GM18511 (cell line): ENCODE data around the gene MAGI1.

Experiments used
- ATAC-seq: cut with Tn5 transposase; IDR thresholded peaks from one replicate; pipeline ENCODE4 v1.9.1; 2021; ENCODE audit warnings: mild to moderate bottlenecking, moderate library complexity; ENCODE audit not compliant: unreplicated experiment

MAGI1 gene

DNA sequence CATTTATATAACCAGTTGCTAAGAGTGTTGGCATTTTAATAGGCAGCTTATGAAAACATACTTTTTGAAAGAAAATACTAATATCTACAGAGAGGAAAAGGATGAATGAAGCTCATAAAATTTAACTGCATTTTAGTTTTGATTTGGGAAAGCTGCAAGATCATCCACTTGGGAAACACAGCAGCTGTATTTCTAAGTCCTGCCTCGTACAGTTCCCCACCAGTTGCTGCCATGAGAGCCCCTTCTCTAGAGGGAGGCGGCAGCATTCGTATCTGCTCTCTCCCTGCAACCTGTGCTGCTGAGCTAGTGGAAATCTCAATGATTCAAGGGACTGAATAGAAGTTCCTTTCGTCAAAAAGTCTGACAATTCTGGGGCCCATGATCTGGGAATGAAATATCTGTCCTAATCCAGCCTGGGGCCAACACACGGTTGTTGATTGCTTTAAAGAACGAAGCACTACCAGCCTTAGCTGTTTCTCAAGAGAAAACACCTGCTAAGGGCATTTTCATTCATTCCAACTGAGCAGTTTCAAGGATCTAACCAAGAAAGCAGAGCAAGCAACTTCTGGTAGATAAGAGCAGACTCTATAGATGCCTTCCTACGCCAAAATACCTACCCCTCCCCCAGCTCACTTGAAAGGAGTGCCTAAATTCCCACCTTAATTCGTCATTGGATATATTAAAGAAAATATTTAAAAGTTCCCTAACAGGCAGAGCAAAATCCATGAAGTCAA, 223.7 kb downstream of the MAGI1 start:
- ATAC-seq = no peak

- no peak for ATAC-seq
Observed at GRCh38 chr3:65811892-65812291, 226.8 kb downstream of the MAGI1 start.

DNA sequence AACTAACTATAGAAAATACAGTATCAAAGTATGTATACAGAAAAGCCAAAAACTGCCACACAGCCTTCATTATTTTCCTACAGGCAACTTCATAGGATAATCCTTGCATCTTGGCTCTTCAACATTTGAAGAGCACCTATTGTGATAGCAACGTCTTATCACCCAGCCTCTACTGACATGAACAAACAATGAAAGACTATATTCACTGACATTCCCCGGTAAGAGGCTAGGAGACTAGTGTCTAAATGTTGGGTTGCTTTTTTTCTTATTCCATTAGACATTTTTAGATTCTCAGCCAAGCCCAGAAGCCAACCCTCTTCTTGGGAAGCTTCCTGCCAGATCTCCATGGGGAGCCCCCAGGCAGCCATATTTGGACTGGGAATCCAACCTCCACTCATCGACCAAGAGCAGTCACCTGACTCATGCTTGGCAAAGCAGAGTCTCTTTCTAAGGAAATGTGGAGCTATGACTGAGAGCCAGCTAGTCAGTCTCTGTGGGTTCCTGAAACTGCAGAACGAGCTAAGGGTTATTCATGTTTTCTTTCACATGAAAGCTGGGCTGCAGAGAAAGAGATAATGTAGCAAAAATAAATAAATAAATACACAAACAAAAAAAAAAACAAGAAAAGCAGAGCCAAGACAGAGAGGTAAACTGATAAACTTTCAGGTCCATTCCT, 227.5 kb downstream of the MAGI1 start:
- no peak for ATAC-seq

- no peak for ATAC-seq
Observed at GRCh38 chr3:65810302-65810701, 228.4 kb downstream of the MAGI1 start.

- no peak for ATAC-seq
Observed at GRCh38 chr3:65809641-65810150, 229.0 kb downstream of the MAGI1 start.

DNA sequence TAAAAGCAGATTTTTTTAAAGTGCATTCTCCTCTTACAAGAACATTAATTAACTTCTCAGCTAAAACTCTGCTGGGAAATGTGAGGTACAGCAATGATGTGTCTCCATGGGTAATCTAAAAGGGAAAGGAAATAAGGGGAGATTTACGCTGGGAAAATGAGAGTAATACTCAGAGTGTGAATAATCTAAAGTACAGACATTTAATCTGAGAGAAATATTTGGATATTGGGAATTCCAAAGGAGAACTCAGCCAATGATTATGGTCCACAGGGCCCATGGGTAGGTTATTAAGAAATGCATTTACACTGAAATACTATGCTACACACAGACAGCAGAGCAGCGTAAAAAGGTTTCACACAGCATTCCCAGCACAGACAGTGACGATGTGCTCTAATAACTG, 229.9 kb downstream of the MAGI1 start:
- ATAC-seq = no peak

- no peak for ATAC-seq
Observed at GRCh38 chr3:65808407-65808806, 230.3 kb downstream of the MAGI1 start.

- no peak for ATAC-seq
Observed at GRCh38 chr3:65807225-65807624, 231.5 kb downstream of the MAGI1 start.

- ATAC-seq = no peak
Observed at GRCh38 chr3:65806600-65806999, 232.1 kb downstream of the MAGI1 start.

DNA sequence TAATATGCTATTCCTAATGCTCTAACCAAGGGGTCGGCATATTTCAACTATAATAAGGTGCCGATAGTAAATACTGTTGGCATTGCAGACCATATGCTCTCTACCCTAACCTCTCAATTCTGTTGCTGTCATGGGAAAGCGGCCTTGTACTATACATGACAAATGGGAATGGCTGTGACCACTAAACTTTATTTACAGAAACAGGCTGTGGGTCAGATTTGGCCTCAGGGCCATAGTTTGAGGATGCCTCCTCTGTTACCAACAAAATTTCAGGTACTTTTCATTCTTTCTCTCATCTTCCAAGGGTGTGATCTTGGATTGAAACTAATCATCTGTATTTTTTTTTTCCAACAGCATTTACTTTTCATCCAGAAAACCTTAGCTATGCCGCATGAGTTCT, 242.0 kb downstream of the MAGI1 start:
- no peak for ATAC-seq

GRCh38 chr3:65795166-65795565, 243.6 kb downstream of the MAGI1 start:
- no peak for ATAC-seq

DNA sequence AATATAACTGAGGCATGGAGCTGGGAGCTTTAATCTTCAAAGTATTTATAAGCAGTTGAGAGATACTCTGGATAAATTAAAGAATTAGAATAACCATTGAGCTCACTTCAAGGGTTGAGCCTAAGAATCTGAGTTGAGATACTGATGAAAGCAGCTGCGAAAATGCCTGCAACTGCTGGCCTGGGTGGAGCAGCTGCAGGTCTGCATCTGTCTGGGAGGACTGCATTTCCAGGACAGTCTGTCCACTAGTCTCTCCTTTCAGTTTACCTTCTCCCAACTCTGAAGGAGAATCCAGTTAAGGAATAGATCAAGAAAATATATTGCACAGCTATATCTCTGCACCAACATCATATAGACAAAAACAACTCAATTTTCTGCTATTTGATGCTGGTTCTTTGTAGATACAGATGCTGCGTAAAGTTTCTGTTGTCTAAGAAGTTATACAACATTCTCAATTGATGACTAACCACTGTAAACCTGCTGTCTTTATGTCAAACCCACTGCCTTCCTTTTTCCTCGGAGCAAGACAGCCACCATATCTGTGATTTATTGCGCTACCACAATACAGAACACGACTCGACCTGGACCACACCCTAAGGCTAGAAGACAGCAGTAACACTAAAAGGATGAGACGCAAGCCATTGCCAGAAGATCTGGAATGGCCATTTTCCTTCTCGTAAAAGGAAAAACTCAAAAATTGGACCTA, 245.1 kb downstream of the MAGI1 start:
- no peak for ATAC-seq

GRCh38 chr3:65788461-65788860, 250.3 kb downstream of the MAGI1 start:
- no peak for ATAC-seq

- no peak for ATAC-seq
Observed at GRCh38 chr3:65787827-65788226, 250.9 kb downstream of the MAGI1 start.

DNA sequence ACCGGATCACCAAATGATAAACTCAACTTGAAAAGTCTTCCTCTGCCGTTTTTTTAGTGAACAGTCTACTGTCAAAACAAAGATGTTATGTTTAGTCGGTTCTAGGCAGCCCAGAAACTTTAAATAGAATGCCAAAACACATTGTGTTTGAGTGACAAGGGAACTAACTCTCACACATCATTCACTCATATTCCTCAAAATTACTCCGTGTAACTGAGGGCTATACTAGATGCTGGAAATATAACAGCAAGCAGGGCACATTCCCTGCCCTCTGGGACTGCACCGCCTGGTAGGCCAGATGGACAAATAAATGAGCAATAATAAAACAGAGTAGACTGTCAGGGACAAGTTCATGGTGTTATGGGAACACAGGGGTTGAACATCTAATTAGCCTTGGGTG, 251.4 kb downstream of the MAGI1 start:
- no peak for ATAC-seq

- no peak for ATAC-seq
Observed at GRCh38 chr3:65786890-65787289, 251.8 kb downstream of the MAGI1 start.

- no peak for ATAC-seq
Observed at GRCh38 chr3:65785065-65785645, 253.6 kb downstream of the MAGI1 start.

GRCh38 chr3:65783117-65783516, 255.6 kb downstream of the MAGI1 start:
- ATAC-seq = no peak

DNA sequence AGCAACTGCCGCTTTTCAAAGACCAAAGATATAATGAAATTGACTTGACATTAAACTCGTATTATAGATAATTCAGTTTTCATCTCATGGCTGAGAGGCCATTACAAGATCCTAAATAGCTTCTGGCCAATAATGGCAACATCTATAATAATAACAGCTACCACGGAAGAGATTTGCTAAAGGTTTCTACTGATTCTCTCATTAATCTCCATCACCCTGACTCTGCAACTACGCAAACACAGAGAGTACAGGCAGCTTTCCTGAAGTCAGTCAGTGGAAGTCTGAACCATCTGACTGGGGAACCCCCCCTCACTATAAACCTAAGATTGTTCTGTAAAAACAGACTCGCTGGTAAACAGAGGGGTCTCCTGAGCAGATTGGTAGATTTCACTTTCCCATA, 257.1 kb downstream of the MAGI1 start:
- no peak for ATAC-seq

- no peak for ATAC-seq
Observed at GRCh38 chr3:65779390-65779789, 259.3 kb downstream of the MAGI1 start.

DNA sequence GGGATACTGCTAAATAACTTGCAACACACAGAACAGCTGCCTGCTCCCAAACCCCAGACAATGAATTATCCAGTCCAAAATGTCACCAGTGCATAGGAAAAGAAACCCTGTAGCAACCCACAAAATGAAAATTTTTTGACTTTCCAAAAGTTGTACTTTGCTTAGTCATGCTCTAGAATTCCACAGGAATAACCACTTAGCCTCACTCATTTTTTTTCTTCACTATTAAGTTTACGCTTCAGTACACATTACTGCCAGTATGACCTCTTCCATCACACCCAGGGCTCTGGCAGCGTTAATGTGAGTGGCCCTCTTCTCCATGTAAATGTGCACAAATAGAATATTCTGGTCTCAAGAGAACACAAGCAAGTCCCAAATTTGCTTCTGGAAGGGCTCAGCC, 259.8 kb downstream of the MAGI1 start:
- no peak for ATAC-seq
